ENCODE measurements around the gene RPTOR.

The RPTOR gene

GRCh38 chr17:80593181-80593580 is 48.5 kb downstream of the RPTOR start:
- ChIA-PET POLR2A (no interaction called here), CTCF (interaction anchor here (0.8 to 1.6 kb wide), 4 partner anchors 18 to 166 kb away, joined by 3 to 7 read pairs (median 4); no protein-coding TSS in a partner anchor)
- H3K36me3 ChIP-seq (ENCODE audit: control insufficient read depth in 2 of 2, insufficient read depth in 1 of 2, low read length in 2 of 2), result no peaks in the 10 kb centered on the region
- no peak for TF ChIP-seq ZNF777 (tag by site-specific recombination; IDR thresholded peaks at IDR 0.05; ENCODE audit: borderline replicate concordance)
- no peaks in the 10 kb centered on the region for H3K9me3 ChIP-seq (ENCODE audit: control insufficient read depth, insufficient read depth, low read depth, low read length)
- no peak overlapping the region for H3K27ac ChIP-seq (ENCODE audit: extremely low read depth, low read depth, low read length)
- peaks cover 6% of the 10 kb centered on the region for H3K4me1 ChIP-seq (ENCODE audit: control insufficient read depth, insufficient read depth, low read length)
- H3K4me3 ChIP-seq (ENCODE audit: low read depth, low read length), result no peak overlapping the region

GRCh38 chr17:80594431-80595269 is 50.0 kb downstream of the RPTOR start:
- H3K4me3 ChIP-seq (ENCODE audit: low read depth, low read length), result no peak overlapping the region
- POLR2A ChIA-PET, result no interaction called here
- TF ChIP-seq PRDM1 (tag by site-specific recombination; IDR thresholded peaks at IDR 0.05) (peak; percentile 92), ZNF366 (tag by site-specific recombination; conservative IDR thresholded peaks at IDR 0.05) (0 out of 2 replicates have a peak, but pooled peaks have one; percentile 18), ZNF596 (tag by site-specific recombination; IDR thresholded peaks at IDR 0.05) (0 out of 2 replicates have a peak, but pooled peaks have one; percentile 8), ZNF791 (tag by site-specific recombination; IDR thresholded peaks at IDR 0.05) (no peak), KLF10 (tag by site-specific recombination; IDR thresholded peaks at IDR 0.05) (no peak), ZNF18 (tag by site-specific recombination; IDR thresholded peaks at IDR 0.05) (no peak), ZNF354C (tag by site-specific recombination; IDR thresholded peaks at IDR 0.05; ENCODE audit: borderline replicate concordance, low read depth) (no peak)
- peaks cover 12% of the 10 kb centered on the region for H3K4me1 ChIP-seq (ENCODE audit: control insufficient read depth, insufficient read depth, low read length)
- CTCF ChIA-PET, result interaction anchor here (0.7 kb wide), 1 partner anchor 518 kb away, joined by 4 read pairs; no protein-coding TSS in a partner anchor
- no peak overlapping the region for H3K27ac ChIP-seq (ENCODE audit: extremely low read depth, low read depth, low read length)
- no peaks in the 10 kb centered on the region for H3K9me3 ChIP-seq (ENCODE audit: control insufficient read depth, insufficient read depth, low read depth, low read length)
- no peaks in the 10 kb centered on the region for H3K36me3 ChIP-seq (ENCODE audit: control insufficient read depth in 2 of 2, insufficient read depth in 1 of 2, low read length in 2 of 2)

- Histone ChIP-seq H3K4me1 (ENCODE audit: control insufficient read depth, insufficient read depth, low read length) (peaks cover 19% of the 10 kb centered on the region), H3K9me3 (ENCODE audit: control insufficient read depth, insufficient read depth, low read depth, low read length) (no peaks in the 10 kb centered on the region), H3K4me3 (ENCODE audit: low read depth, low read length) (no peak overlapping the region), H3K27ac (ENCODE audit: extremely low read depth, low read depth, low read length) (no peak overlapping the region), H3K36me3 (ENCODE audit: control insufficient read depth in 2 of 2, insufficient read depth in 1 of 2, low read length in 2 of 2) (no peaks in the 10 kb centered on the region)
- TF ChIP-seq ZNF596 (tag by site-specific recombination; IDR thresholded peaks at IDR 0.05) (no peak), BCL6B (tag by site-specific recombination; IDR thresholded peaks at IDR 0.05) (no peak), REST (tag by site-specific recombination; IDR thresholded peaks at IDR 0.05) (peak; percentile 69), ZSCAN30 (tag by site-specific recombination; IDR thresholded peaks at IDR 0.05) (no peak), OSR2 (tag by site-specific recombination; IDR thresholded peaks at IDR 0.05) (peak; percentile 45; the same call in 1 of the 2 replicates), ZNF600 (tag by site-specific recombination; IDR thresholded peaks at IDR 0.05) (peak; percentile 59; the same call in 1 of the 2 replicates), PRDM1 (tag by site-specific recombination; IDR thresholded peaks at IDR 0.05) (peak; percentile 78), OVOL3 (tag by site-specific recombination; IDR thresholded peaks at IDR 0.05) (no peak), ZNF510 (tag by site-specific recombination; IDR thresholded peaks at IDR 0.05; ENCODE audit: insufficient replicate concordance) (no peak), ZNF114 (tag by site-specific recombination; IDR thresholded peaks at IDR 0.05) (no peak), GLI4 (tag by site-specific recombination; IDR thresholded peaks at IDR 0.05) (no peak)
- ChIA-PET POLR2A (interaction anchor here (1.0 kb wide), 1 partner anchor 20 kb away, joined by 3 read pairs; no protein-coding TSS in a partner anchor), CTCF (interaction anchor here (0.5 to 1.7 kb wide), 6 partner anchors 11 to 170 kb away, joined by 3 to 6 read pairs (median 4); no protein-coding TSS in a partner anchor)
These were observed 52.3 kb downstream of the RPTOR start for GRCh38 chr17:80596760-80597608.
